ENCODE data around the gene ZNF48.

ZNF48 gene

GRCh38 chr16:30416624-30417528, 21.7 kb downstream of the ZNF48 start:
- H3K4me3 ChIP-seq (ENCODE audit: low read length): peak overlapping the region; percentile 61; the same call in 1 of the 2 replicates
- no peak for TF ChIP-seq ZNF274 (IDR thresholded peaks at IDR 0.05; ENCODE audit: low read depth, low read length)

- TF ChIP-seq ZNF274 (IDR thresholded peaks at IDR 0.05; ENCODE audit: low read depth, low read length): no peak
- H3K4me3 ChIP-seq (ENCODE audit: low read length): peak overlapping the region; percentile 61; the same call in 1 of the 2 replicates
Observed at GRCh38 chr16:30417529-30418349, 22.5 kb downstream of the ZNF48 start.

GRCh38 chr16:30418350-30419181, 23.3 kb downstream of the ZNF48 start:
- TF ChIP-seq ZNF274 (IDR thresholded peaks at IDR 0.05; ENCODE audit: low read depth, low read length): no peak
- peak overlapping the region; percentile 61; the same call in 1 of the 2 replicates for H3K4me3 ChIP-seq (ENCODE audit: low read length)

- no peak for TF ChIP-seq ZNF274 (IDR thresholded peaks at IDR 0.05; ENCODE audit: low read depth, low read length)
- no peak overlapping the region for H3K4me3 ChIP-seq (ENCODE audit: low read length)
Observed at GRCh38 chr16:30421010-30421409, 25.8 kb downstream of the ZNF48 start.

GRCh38 chr16:30428055-30428454, 32.8 kb downstream of the ZNF48 start:
- no peak for TF ChIP-seq ZNF274 (IDR thresholded peaks at IDR 0.05; ENCODE audit: low read depth, low read length)
- H3K4me3 ChIP-seq (ENCODE audit: low read length): no peak overlapping the region

GRCh38 chr16:30429418-30429677, 34.1 kb downstream of the ZNF48 start:
- H3K4me3 ChIP-seq (ENCODE audit: low read length): peak overlapping the region; percentile 86
- TF ChIP-seq ZNF274 (IDR thresholded peaks at IDR 0.05; ENCODE audit: low read depth, low read length): no peak

- H3K4me3 ChIP-seq (ENCODE audit: low read length): peak within 1 kb of the TSS; percentile 86
Observed at GRCh38 chr16:30429678-30430427, 34.6 kb downstream of the ZNF48 start, which contains the start of gene DCTPP1. Gene DCTPP1, minus strand, starts transcription at chr16:30430030. Its CDS starts 50 bp downstream, at chr16:30429980.

GRCh38 chr16:30430428-30430970, 35.3 kb downstream of the ZNF48 start:
- no peak for TF ChIP-seq ZNF274 (IDR thresholded peaks at IDR 0.05; ENCODE audit: low read depth, low read length)
- H3K4me3 ChIP-seq (ENCODE audit: low read length): no peak overlapping the region

More at GRCh38 chr16:30429678-30430427, 34.6 kb downstream of the ZNF48 start, which contains the start of gene DCTPP1:
- no peak for TF ChIP-seq ZNF274 (IDR thresholded peaks at IDR 0.05; ENCODE audit: low read depth, low read length)

- TF ChIP-seq ZNF274 (IDR thresholded peaks at IDR 0.05; ENCODE audit: low read depth, low read length): no peak
- no peak overlapping the region for H3K4me3 ChIP-seq (ENCODE audit: low read length)
Observed at GRCh38 chr16:30434852-30435251, 39.6 kb downstream of the ZNF48 start.

- no peak for TF ChIP-seq ZNF274 (IDR thresholded peaks at IDR 0.05; ENCODE audit: low read depth, low read length)
- H3K4me3 ChIP-seq (ENCODE audit: low read length): no peak overlapping the region
Observed at GRCh38 chr16:30437511-30438046, 42.4 kb downstream of the ZNF48 start.

GRCh38 chr16:30438835-30439234, 43.6 kb downstream of the ZNF48 start:
- no peak for TF ChIP-seq ZNF274 (IDR thresholded peaks at IDR 0.05; ENCODE audit: low read depth, low read length)

GRCh38 chr16:30439720-30440348, 44.6 kb downstream of the ZNF48 start:
- H3K4me3 ChIP-seq (ENCODE audit: low read length): no peak overlapping the region
- no peak for TF ChIP-seq ZNF274 (IDR thresholded peaks at IDR 0.05; ENCODE audit: low read depth, low read length)

More at GRCh38 chr16:30438835-30439234, 43.6 kb downstream of the ZNF48 start:
- no peak overlapping the region for H3K4me3 ChIP-seq (ENCODE audit: low read length)
